ENCODE data around the gene EPG5. TPM values are rescaled to one million over a fixed set of nuclear protein-coding genes. Genes with fewer than 3 reads are reported as not detected.

EPG5 gene
- total RNA-seq, 1 donor from 2014 or later, result 34.0 TPM

GRCh38 chr18:45852631-45853030, 114.5 kb downstream of the EPG5 start:
- H3K27ac Mint-ChIP-seq, result no peak overlapping the region

GRCh38 chr18:45851161-45851925, 115.8 kb downstream of the EPG5 start:
- H3K4me1 Mint-ChIP-seq, result peaks cover 3% of the 10 kb centered on the region
- H3K9me3 Mint-ChIP-seq, result no peaks in the 10 kb centered on the region
- H3K27me3 Mint-ChIP-seq (ENCODE audit: insufficient read depth, low read depth), result peaks cover 4% of the 10 kb centered on the region
- DNase-seq (ENCODE audit: low spot score), result no peak
- peaks cover 28% of the 10 kb centered on the region for H3K36me3 Mint-ChIP-seq
- no peak overlapping the region for H2AFZ ChIP-seq (replicated peaks)
- no peak overlapping the region for H3K4me2 ChIP-seq
- no peaks in the 10 kb centered on the region for H3F3A ChIP-seq (ENCODE audit: low read depth)
- H3K79me2 ChIP-seq (ENCODE audit: low read depth), result no peaks in the 10 kb centered on the region
- H3K27me3 ChIP-seq, result no peaks in the 10 kb centered on the region
- H3K9ac ChIP-seq, result no peak overlapping the region
- H3K4me3 Mint-ChIP-seq, result no peak overlapping the region
- no peak overlapping the region for H3K4me3 ChIP-seq
- no peak overlapping the region for H3K27ac ChIP-seq
- H3K9me3 ChIP-seq (ENCODE audit: low read depth), result no peaks in the 10 kb centered on the region
- no peak for TF ChIP-seq EZH2phosphoT487 (IDR thresholded peaks at IDR 0.05)
- no peak for TF ChIP-seq CTCF (IDR thresholded peaks at IDR 0.05)
- TF ChIP-seq EZH2 (IDR thresholded peaks at IDR 0.05), result no peak
- H3K36me3 ChIP-seq, result no peaks in the 10 kb centered on the region
- H3K4me1 ChIP-seq, result peaks cover 7% of the 10 kb centered on the region
- H3K27ac Mint-ChIP-seq, result no peak overlapping the region
- no peaks in the 10 kb centered on the region for H4K20me1 ChIP-seq (ENCODE audit: low read depth)

More at GRCh38 chr18:45852631-45853030, 114.5 kb downstream of the EPG5 start:
- H3K9me3 ChIP-seq (ENCODE audit: low read depth), result no peaks in the 10 kb centered on the region
- H3K36me3 ChIP-seq, result no peaks in the 10 kb centered on the region
- peaks cover 7% of the 10 kb centered on the region for H3K4me1 ChIP-seq
- DNase-seq (ENCODE audit: low spot score), result no peak
- Mint-ChIP-seq H3K36me3 (peaks cover 35% of the 10 kb centered on the region), H3K9me3 (no peaks in the 10 kb centered on the region), H3K4me3 (no peak overlapping the region), H3K27me3 (ENCODE audit: insufficient read depth, low read depth) (peaks cover 4% of the 10 kb centered on the region), H3K4me1 (peaks cover 3% of the 10 kb centered on the region)
- no peaks in the 10 kb centered on the region for H3F3A ChIP-seq (ENCODE audit: low read depth)
- no peaks in the 10 kb centered on the region for H3K79me2 ChIP-seq (ENCODE audit: low read depth)
- H3K4me2 ChIP-seq, result no peak overlapping the region
- H2AFZ ChIP-seq (replicated peaks), result no peak overlapping the region
- no peak overlapping the region for H3K4me3 ChIP-seq
- TF ChIP-seq EZH2phosphoT487 (IDR thresholded peaks at IDR 0.05) (no peak), EZH2 (IDR thresholded peaks at IDR 0.05) (no peak), CTCF (IDR thresholded peaks at IDR 0.05) (no peak)
- H3K27me3 ChIP-seq, result no peaks in the 10 kb centered on the region
- H3K9ac ChIP-seq, result no peak overlapping the region
- H3K27ac ChIP-seq, result no peak overlapping the region
- no peaks in the 10 kb centered on the region for H4K20me1 ChIP-seq (ENCODE audit: low read depth)

GRCh38 chr18:45850021-45850420, 117.1 kb downstream of the EPG5 start:
- Mint-ChIP-seq H3K9me3 (no peaks in the 10 kb centered on the region), H3K27ac (no peak overlapping the region), H3K4me1 (peaks cover 1% of the 10 kb centered on the region), H3K27me3 (ENCODE audit: insufficient read depth, low read depth) (peaks cover 4% of the 10 kb centered on the region), H3K36me3 (peaks cover 15% of the 10 kb centered on the region), H3K4me3 (no peak overlapping the region)
- H3K9me3 ChIP-seq (ENCODE audit: low read depth), result no peaks in the 10 kb centered on the region
- H3F3A ChIP-seq (ENCODE audit: low read depth), result no peaks in the 10 kb centered on the region
- H3K36me3 ChIP-seq, result no peaks in the 10 kb centered on the region
- no peaks in the 10 kb centered on the region for H4K20me1 ChIP-seq (ENCODE audit: low read depth)
- no peak overlapping the region for H3K4me3 ChIP-seq
- H3K9ac ChIP-seq, result no peak overlapping the region
- DNase-seq (ENCODE audit: low spot score), result peak; percentile 42
- no peaks in the 10 kb centered on the region for H3K79me2 ChIP-seq (ENCODE audit: low read depth)
- H3K27ac ChIP-seq, result no peak overlapping the region
- no peaks in the 10 kb centered on the region for H3K27me3 ChIP-seq
- H2AFZ ChIP-seq (replicated peaks), result no peak overlapping the region
- H3K4me2 ChIP-seq, result no peak overlapping the region
- TF ChIP-seq EZH2phosphoT487 (IDR thresholded peaks at IDR 0.05) (no peak), CTCF (IDR thresholded peaks at IDR 0.05) (peak; percentile 45), EZH2 (IDR thresholded peaks at IDR 0.05) (no peak)
- H3K4me1 ChIP-seq, result peaks cover 7% of the 10 kb centered on the region

Measured in neural progenitor cell (in vitro differentiated cells).